Keratinocyte (primary cell): Measurements from ENCODE around the gene DTYMK. TPM values are rescaled to one million over a fixed set of nuclear protein-coding genes. Genes with fewer than 3 reads are reported as not detected.

ENCODE experiments used
- DNase-seq: peaks from one replicate; pipeline ENCODE4 v3.0.0-alpha.2; 2011; ENCODE audit warnings: low read depth, missing footprints, low spot score
- FAIRE-seq: peaks from 2 replicates; lab custom pipeline; 2011; peaks lifted over from hg19 to GRCh38; lab: Jason Lieb, UNC
- H2AFZ ChIP-seq: 2 replicates; pipeline ENCODE4 v1.6.0; 2012; ENCODE audit warnings: low read length, control low read depth, inconsistent platforms; ENCODE audit not compliant: control insufficient read depth
- H3K27ac ChIP-seq: 2 replicates; pipeline ENCODE4 v1.5.1; 2011; ENCODE audit warnings: low read length; ENCODE audit not compliant: control insufficient read depth, insufficient read depth
- H3K27me3 ChIP-seq: 3 replicates; pipeline ENCODE4 v1.6.0; 2011; ENCODE audit warnings: low read length; ENCODE audit not compliant: control insufficient read depth, insufficient read depth; ENCODE audit errors: extremely low read depth
- H3K36me3 ChIP-seq, 2 experiments: 2 replicates in 1 of 2; 3 replicates in 1 of 2; pipeline ENCODE4 v1.5.1; 2011; ENCODE audit warnings: low read length in 2 of 2, mild to moderate bottlenecking in 1 of 2; ENCODE audit not compliant: control insufficient read depth in 2 of 2, insufficient read depth in 2 of 2; ENCODE audit errors: extremely low read depth in 1 of 2
- H3K4me1 ChIP-seq: 3 replicates; pipeline ENCODE4 v1.5.1; 2011; ENCODE audit warnings: low read length; ENCODE audit not compliant: control insufficient read depth, insufficient read depth; ENCODE audit errors: extremely low read depth
- H3K4me2 ChIP-seq: 3 replicates; pipeline ENCODE4 v1.6.0; 2011; ENCODE audit warnings: low read depth, low read length; ENCODE audit not compliant: control insufficient read depth, insufficient read depth; ENCODE audit errors: extremely low read depth
- H3K4me3 ChIP-seq, 3 experiments: fragments of 200-600 bp in 1 of 3; sonication (generic) in 1 of 3; 2 replicates in 2 of 3; 3 replicates in 1 of 3; pipeline ENCODE4 v1.5.1; 2011 to 2016; ENCODE audit warnings: low read length in 3 of 3, mild to moderate bottlenecking in 3 of 3, control low read depth in 2 of 3, inconsistent platforms in 1 of 3, low read depth in 1 of 3, mixed read lengths in 1 of 3, mixed run types in 1 of 3, moderate library complexity in 1 of 3; ENCODE audit not compliant: control insufficient read depth in 2 of 3, insufficient read depth in 2 of 3; ENCODE audit errors: extremely low read depth in 1 of 3
- H3K79me2 ChIP-seq: 2 replicates; pipeline ENCODE4 v1.6.0; 2012; ENCODE audit warnings: low read length; ENCODE audit not compliant: control insufficient read depth, insufficient read depth
- H3K9ac ChIP-seq: 3 replicates; pipeline ENCODE4 v1.6.0; 2011; ENCODE audit warnings: low read length; ENCODE audit not compliant: control insufficient read depth, insufficient read depth; ENCODE audit errors: extremely low read depth
- H3K9me1 ChIP-seq: 3 replicates; pipeline ENCODE4 v1.6.0; 2011; ENCODE audit warnings: low read length; ENCODE audit not compliant: control insufficient read depth, insufficient read depth; ENCODE audit errors: extremely low read depth
- H3K9me3 ChIP-seq: 2 replicates; pipeline ENCODE4 v1.5.1; 2012; ENCODE audit warnings: low read depth, low read length; ENCODE audit not compliant: control insufficient read depth
- H4K20me1 ChIP-seq: 3 replicates; pipeline ENCODE4 v1.6.0; 2011; ENCODE audit warnings: low read length; ENCODE audit not compliant: control insufficient read depth, insufficient read depth; ENCODE audit errors: extremely low read depth
- EZH2 ChIP-seq: IDR thresholded peaks from one replicate; pipeline ENCODE4 v1.6.1; 2012; ENCODE audit warnings: inconsistent platforms, mild to moderate bottlenecking, low read length, moderate library complexity
- dilution Hi-C: fragments of 300-500 bp; cut with MboI; formaldehyde crosslinking; loops from one replicate; pipeline ENCODE4 v1.7.0; 2020; ENCODE audit warnings: low sequenced_read_pairs; ENCODE audit not compliant: extremely low pct_ligation_motif_present
- polyA plus RNA-seq, 5 experiments: library from polyadenylated mRNA; depleted of rRNA in 3 of 5; stranded (reverse) in 3 of 5; stranded (forward) in 1 of 5; unstranded in 1 of 5; fragments of >200 nt; gene quantifications; 1 replicate in 1 of 5; 2 replicates in 3 of 5; 3 replicates in 1 of 5; pipeline versions ENCODE4 v1.2.1 to v1.2.3, GENCODE V29; 2011 to 2012; ENCODE audit warnings: missing spikeins in 2 of 5, low read depth in 1 of 5, low replicate concordance in 1 of 5
- TF ChIP-seq, protein P1 (sequence below), 3 experiments: IDR thresholded peaks in 1 of 3; conservative IDR thresholded peaks in 1 of 3; optimal IDR thresholded peaks in 1 of 3; 2 replicates in 2 of 3; 3 replicates in 1 of 3; pipeline versions ENCODE3 to v1.5.1; 2011; ENCODE audit warnings: low read length in 3 of 3, mild to moderate bottlenecking in 3 of 3, moderate library complexity in 2 of 3, control low read depth in 1 of 3, inconsistent platforms in 1 of 3; ENCODE audit not compliant: insufficient read depth in 2 of 3; ENCODE audit errors: extremely low read depth in 1 of 3

Gene DTYMK
- polyA plus RNA-seq, 1 donor (not counting 4 experiments of a cell fraction or from before 2014, with no cell fraction given), result 31.6 TPM

DNA sequence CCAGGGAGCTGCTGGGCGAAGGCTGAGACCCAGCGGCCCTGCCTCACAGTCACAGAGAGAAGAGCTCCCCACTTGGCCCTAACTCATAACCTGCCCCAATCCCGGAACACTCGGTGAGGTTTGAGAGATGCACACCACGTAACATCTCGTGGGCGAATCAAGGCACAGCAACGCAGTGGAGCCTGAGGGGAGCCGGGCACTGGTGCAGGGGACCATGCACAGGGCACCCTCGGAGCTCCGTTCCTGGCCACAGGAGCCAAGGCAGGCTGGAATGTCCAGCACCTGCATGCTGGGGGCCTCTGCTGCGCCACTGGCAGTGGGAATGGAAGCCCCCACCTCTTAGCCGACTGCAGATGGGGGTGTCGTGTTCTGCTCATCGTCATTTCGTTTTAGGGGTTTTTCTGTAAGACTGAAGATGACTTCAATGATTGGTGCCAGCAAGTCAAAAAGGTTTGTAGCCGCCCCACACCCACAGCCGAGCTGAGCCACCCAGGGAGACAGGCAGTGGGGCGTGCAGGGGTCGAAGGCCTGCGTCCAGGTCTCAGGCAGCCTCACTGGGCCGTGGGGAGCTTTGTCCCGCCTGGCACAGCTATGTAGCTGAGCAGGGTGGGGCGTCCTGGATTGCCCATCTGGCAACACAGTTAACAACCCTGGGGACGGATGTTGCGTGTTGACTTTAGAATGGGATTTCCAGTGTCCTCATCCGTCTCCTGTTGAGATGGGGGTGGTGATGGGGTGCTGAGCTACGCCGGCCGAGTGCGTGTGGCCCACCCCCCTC lies 16.1 kb downstream of the DTYMK start:
- H3K4me2 ChIP-seq, result no peak overlapping the region
- peaks cover 2% of the 10 kb centered on the region for H4K20me1 ChIP-seq
- no peak overlapping the region for H3K9ac ChIP-seq
- no peak overlapping the region for H3K4me3 ChIP-seq
- no peak overlapping the region for H3K27ac ChIP-seq
- H3K9me1 ChIP-seq, result no peaks in the 10 kb centered on the region
- no peaks in the 10 kb centered on the region for H3K9me3 ChIP-seq
- FAIRE-seq (no peak), DNase-seq (no peak)
- H3K79me2 ChIP-seq, result peaks cover 2% of the 10 kb centered on the region
- dilution Hi-C loops, result no loop called here
- peaks cover 3% of the 10 kb centered on the region for H3K4me1 ChIP-seq
- TF ChIP-seq, protein P1, sequence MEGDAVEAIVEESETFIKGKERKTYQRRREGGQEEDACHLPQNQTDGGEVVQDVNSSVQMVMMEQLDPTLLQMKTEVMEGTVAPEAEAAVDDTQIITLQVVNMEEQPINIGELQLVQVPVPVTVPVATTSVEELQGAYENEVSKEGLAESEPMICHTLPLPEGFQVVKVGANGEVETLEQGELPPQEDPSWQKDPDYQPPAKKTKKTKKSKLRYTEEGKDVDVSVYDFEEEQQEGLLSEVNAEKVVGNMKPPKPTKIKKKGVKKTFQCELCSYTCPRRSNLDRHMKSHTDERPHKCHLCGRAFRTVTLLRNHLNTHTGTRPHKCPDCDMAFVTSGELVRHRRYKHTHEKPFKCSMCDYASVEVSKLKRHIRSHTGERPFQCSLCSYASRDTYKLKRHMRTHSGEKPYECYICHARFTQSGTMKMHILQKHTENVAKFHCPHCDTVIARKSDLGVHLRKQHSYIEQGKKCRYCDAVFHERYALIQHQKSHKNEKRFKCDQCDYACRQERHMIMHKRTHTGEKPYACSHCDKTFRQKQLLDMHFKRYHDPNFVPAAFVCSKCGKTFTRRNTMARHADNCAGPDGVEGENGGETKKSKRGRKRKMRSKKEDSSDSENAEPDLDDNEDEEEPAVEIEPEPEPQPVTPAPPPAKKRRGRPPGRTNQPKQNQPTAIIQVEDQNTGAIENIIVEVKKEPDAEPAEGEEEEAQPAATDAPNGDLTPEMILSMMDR (optimal IDR thresholded peaks at IDR 0.05 in 1 of 3, IDR thresholded peaks at IDR 0.05 in 1 of 3, conservative IDR thresholded peaks at IDR 0.05 in 1 of 3; ENCODE audit: extremely low read depth in 1 of 3, insufficient read depth in 2 of 3, low read length in 3 of 3), result no peak
- TF ChIP-seq EZH2, result no peak
- peaks cover 28 to 33% of the 10 kb centered on the region in 2 experiments for H3K36me3 ChIP-seq
- no peak overlapping the region for H2AFZ ChIP-seq
- no peaks in the 10 kb centered on the region for H3K27me3 ChIP-seq

DNA sequence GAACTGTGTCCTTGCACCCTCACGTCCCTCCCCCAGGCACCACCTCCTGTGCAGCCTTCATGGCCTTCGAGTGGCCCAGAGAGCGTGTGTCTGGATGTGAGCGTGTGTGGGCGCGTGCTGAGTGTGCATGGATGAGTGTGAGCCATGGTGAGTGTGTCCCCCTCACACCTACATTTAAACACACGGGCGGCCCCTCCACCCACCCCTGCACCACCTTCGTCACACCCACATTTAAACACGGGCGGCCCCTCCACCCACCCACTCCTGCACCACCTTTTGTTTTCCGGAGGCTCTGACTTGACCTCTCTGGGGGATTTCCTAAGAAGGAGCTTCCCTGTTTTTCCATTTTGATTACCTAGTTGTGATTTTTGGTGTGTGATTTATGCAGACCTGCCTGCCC lies 17.8 kb downstream of the DTYMK start:
- no peak overlapping the region for H3K4me3 ChIP-seq
- TF ChIP-seq, protein P1 (optimal IDR thresholded peaks at IDR 0.05 in 1 of 3, IDR thresholded peaks at IDR 0.05 in 1 of 3, conservative IDR thresholded peaks at IDR 0.05 in 1 of 3; ENCODE audit: extremely low read depth in 1 of 3, insufficient read depth in 2 of 3, low read length in 3 of 3), result no peak
- no peak for TF ChIP-seq EZH2
- H3K79me2 ChIP-seq, result peaks cover 2% of the 10 kb centered on the region
- H3K36me3 ChIP-seq, result peaks cover 22 to 33% of the 10 kb centered on the region in 2 experiments
- H3K9me1 ChIP-seq, result no peaks in the 10 kb centered on the region
- FAIRE-seq (no peak), DNase-seq (no peak)
- peaks cover 2% of the 10 kb centered on the region for H4K20me1 ChIP-seq
- H2AFZ ChIP-seq, result no peak overlapping the region
- H3K9ac ChIP-seq, result no peak overlapping the region
- peaks cover 16% of the 10 kb centered on the region for H3K4me1 ChIP-seq
- no peaks in the 10 kb centered on the region for H3K27me3 ChIP-seq
- no peak overlapping the region for H3K4me2 ChIP-seq
- dilution Hi-C loops, result no loop called here
- no peaks in the 10 kb centered on the region for H3K9me3 ChIP-seq
- H3K27ac ChIP-seq, result no peak overlapping the region
